IPS DF 4.7 (cell line): ENCODE results near the gene APELA.
"Not testable (repeated sequence)": the region's sequence is repeated elsewhere in the genome, so short reads cannot be mapped to it uniquely, and the experiment has no call there.

Experiments
- DNase-seq: peaks from one replicate; pipeline ENCODE4 v3.0.0-alpha.2; 2013; ENCODE audit warnings: low spot score; ENCODE audit errors: extremely low read depth

APELA gene

DNA sequence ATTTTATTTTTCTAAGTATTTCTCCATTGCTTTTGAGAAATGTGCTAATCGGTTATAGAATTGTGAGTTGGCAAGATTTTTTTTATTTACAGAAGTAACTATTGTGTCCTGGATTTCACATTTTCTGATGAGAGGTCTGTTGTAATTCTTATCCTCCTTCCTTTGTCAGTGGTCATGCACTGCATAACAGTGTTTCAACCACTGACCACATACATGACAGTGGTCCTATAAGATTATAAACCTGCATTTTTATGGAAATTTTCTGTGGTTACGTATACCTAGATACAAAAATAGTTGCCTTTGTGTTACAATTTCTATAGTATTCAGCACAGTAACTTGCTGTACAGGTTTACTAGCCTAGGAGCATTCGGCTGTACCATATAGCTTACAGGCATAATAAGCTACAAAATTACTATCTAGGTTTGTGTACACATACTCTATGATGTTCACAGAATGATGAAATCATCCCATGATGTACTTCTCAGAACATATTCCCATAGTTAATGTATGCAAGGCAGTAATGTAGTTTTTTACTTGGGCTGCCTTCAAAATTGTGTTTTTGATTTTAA is 47.8 kb downstream of the APELA start:
- no peak for DNase-seq

GRCh38 chr4:164926301-164926700 is 49.3 kb downstream of the APELA start:
- DNase-seq, result no peak

GRCh38 chr4:164927101-164927500 is 50.1 kb downstream of the APELA start:
- not testable (repeated sequence) for DNase-seq

GRCh38 chr4:164930647-164931046 is 53.7 kb downstream of the APELA start:
- DNase-seq, result no peak

GRCh38 chr4:164931551-164932324 is 54.8 kb downstream of the APELA start:
- DNase-seq, result no peak

GRCh38 chr4:164933244-164933643 is 56.3 kb downstream of the APELA start:
- no peak for DNase-seq

- DNase-seq, result no peak
Observed at GRCh38 chr4:164935363-164935762, 58.4 kb downstream of the APELA start.

- not testable (repeated sequence) for DNase-seq
Observed at GRCh38 chr4:164935865-164936606, 59.1 kb downstream of the APELA start.

DNA sequence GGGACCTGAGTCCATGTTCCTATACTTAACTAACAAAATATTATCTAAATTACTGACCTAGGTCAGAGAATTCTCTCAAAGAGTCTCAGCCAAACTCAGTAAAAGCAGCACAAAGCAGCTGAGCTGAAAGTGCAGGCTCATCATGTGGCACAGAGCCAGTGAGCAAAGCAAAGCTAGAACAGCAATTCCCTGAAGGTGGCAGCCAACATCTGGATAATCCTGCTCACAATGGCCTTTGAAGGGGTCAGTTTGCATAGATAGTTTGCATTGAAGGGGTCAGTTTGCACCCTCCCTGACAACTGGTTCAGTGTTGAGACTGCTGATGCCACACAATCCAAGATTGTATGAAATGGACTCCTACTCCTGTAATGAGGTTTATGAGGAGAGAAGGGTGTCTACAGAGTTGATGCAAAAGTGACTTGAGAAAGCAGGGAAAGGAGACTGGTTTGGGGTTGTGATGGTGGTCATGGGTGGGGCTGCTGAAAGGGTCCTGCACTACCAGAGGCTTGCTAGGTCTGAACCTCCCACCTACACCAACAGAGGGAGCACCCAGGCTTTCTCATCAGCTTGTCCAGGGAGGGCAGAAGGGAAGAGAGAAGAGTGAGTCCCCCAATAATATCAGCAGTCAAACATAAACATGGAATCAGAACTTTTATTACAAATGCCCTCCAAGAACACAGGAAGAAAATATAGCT is 60.7 kb downstream of the APELA start:
- no peak for DNase-seq

DNA sequence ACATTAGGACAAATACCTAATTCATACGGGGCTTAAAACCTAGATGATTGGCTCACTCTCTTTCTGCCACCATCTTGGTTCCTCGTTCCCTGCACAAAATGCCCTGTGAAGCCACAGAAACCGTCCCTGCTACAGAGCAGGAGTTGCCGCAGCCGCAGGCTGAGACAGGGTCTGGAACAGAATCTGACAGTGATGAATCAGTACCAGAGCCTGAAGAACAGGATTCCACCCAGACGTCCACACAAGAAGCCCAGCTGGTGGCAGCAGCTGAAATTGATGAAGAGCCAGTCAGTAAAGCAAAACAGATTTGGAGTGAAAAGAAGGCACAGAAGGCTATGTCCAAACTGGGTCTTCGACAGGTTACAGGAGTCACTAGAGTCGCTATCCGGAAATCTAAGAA is 66.2 kb downstream of the APELA start:
- no peak for DNase-seq

DNA sequence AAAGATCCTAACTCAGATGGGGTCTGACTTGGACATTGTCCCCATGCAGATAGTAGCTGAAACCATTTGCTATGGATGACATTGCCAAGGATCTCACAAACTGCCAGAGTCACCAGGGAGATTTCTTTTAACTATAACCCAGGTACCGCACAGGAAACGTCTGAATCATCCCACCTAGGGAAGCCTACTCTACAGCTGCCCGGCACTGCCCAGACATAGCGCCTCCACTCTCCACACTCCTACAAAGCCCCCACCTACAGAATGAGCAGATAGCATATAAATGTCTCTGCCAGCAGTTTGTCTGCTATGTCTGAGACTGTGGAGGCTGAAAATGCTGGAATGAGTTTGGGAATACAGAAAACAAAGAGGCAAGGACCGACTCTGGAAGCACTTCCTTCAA is 68.2 kb downstream of the APELA start:
- DNase-seq, result no peak

DNA sequence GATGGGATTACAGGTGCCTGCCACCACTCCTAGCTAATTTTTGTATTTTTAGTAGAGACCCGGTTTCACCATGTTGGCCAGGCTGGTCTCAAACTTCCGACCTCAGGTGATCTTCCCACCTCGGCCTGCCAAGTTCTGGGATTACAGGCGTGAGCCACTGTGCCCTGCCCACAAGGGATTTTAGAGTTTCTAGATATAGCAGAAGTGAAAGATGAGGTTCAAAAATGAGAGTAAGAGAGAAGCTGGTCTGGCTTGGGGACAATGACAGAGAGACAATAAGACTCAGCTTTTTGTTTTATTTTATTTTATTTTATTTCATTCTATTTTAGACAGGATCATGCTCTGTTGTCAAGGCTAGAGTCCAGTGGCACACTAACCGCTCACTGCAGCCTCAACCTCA is 69.8 kb downstream of the APELA start:
- DNase-seq, result no peak
